Muscle of leg (tissue), 11 donors: Measurements from ENCODE around the gene FYN. TPM values are rescaled to one million over a fixed set of nuclear protein-coding genes. Genes with fewer than 3 reads are reported as not detected.

Experiments used
- DNase-seq: peaks from one replicate; pipeline ENCODE4 v3.0.0; 2013
- H3K27ac ChIP-seq: one replicate; pipeline ENCODE4 v1.5.1; 2013; ENCODE audit warnings: mild to moderate bottlenecking, low read length, control low read depth
- H3K27me3 ChIP-seq: one replicate; pipeline ENCODE4 v1.6.1; 2013; ENCODE audit warnings: low read length; ENCODE audit not compliant: control insufficient read depth, insufficient read depth
- H3K36me3 ChIP-seq: one replicate; pipeline ENCODE4 v1.6.1; 2013; ENCODE audit warnings: low read length; ENCODE audit not compliant: control insufficient read depth, insufficient read depth
- H3K4me1 ChIP-seq: one replicate; pipeline ENCODE4 v1.6.1; 2013; ENCODE audit warnings: low read length; ENCODE audit not compliant: control insufficient read depth, insufficient read depth
- H3K4me3 ChIP-seq: one replicate; pipeline ENCODE4 v1.5.1; 2013; ENCODE audit warnings: low read length, control low read depth
- H3K9me3 ChIP-seq: replicated peaks from 2 replicates; pipeline ENCODE4 v1.6.1; 2013; ENCODE audit warnings: low read depth, low read length; ENCODE audit not compliant: control insufficient read depth
- WGBS: methylation state at CpG from one replicate; pipeline ENCODE4 v1.1.5; 2013; ENCODE audit warnings: missing lambda C conversion rate; ENCODE audit not compliant: insufficient coverage; 5-methylcytosine and 5-hydroxymethylcytosine counted together
- polyA plus RNA-seq, 8 donors: library from polyadenylated mRNA; unstranded; fragments of 120-200 nt; gene quantifications; one replicate each; pipeline versions ENCODE4 v1.2.1 to v1.2.3, GENCODE V29; 2013; ENCODE audit warnings: inconsistent platforms in 1 of 8, low replicate concordance in 1 of 8; ENCODE audit not compliant: insufficient read length in 8 of 8, insufficient read depth in 1 of 8
- total RNA-seq: library from RNA; stranded (reverse); fragments of 120-200 nt; gene quantifications from one replicate; pipeline ENCODE4 v1.2.4, GENCODE V29; 2013

Gene FYN
- total and polyA plus RNA-seq, 9 donors, result 97.1 to 181 (median 152) TPM

DNA sequence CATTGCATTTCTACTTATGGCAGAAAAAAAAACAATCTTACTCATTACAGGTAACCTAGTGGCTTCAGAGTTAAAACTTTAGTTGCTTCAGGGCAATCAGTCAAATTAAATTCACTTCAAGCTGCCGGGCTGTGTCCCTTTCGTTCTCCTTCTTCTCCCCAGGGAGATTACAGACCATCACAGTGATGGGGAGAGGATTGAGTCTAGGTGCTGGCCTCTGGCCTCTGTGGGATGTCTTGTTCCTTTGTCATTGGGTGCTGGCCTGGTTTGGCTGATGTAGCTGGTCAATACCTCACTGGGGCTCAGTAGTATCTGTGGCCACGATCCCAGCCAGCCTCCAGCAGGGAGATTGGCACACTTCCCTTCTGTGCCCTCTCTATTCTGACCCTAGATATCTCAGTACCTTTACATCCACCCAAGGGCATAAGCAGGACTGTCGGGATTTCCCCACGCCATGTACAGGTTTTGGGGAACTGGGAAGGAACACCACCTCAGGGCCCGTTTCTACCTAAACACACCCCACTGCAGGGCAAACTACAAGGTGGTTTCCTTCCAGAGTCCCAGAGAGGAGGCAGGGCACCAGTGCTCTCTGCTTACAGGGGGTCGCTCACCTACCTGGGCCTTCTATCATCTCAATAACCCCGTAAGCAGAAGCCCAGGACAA lies 15.4 kb downstream of the FYN start:
- peaks cover 26% of the 10 kb centered on the region for H3K4me1 ChIP-seq
- H3K36me3 ChIP-seq, result peaks cover 7% of the 10 kb centered on the region
- no peaks in the 10 kb centered on the region for H3K27me3 ChIP-seq
- H3K9me3 ChIP-seq, result no peaks in the 10 kb centered on the region
- no peak for DNase-seq
- no peak overlapping the region for H3K27ac ChIP-seq
- 100% methylated on average over 3 of the region's 8 CpGs for WGBS
- H3K4me3 ChIP-seq, result no peak overlapping the region

DNA sequence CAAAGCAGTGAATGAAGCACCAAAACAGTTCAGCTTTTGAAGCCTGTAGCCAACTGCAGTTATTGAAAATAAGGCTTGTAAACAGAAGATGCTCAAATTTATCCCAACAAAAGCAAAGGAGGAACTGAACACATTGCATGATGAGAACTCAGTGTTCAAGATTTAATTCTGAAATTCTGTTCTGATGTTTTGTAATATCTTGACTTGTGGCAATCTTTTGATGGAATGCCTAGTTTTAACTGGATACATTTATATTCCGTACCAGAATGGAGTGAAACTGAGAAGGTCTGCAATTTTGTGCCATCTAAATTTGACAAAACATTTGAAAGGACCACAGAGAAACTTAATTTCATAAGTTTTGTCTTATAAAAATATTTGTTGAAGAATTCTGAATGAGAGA lies 17.5 kb downstream of the FYN start:
- H3K27me3 ChIP-seq, result no peaks in the 10 kb centered on the region
- WGBS, result no CpG with 5 or more reads among the region's 1 CpG
- H3K4me3 ChIP-seq, result no peak overlapping the region
- H3K36me3 ChIP-seq, result peaks cover 7% of the 10 kb centered on the region
- peaks cover 25% of the 10 kb centered on the region for H3K4me1 ChIP-seq
- H3K9me3 ChIP-seq, result no peaks in the 10 kb centered on the region
- no peak overlapping the region for H3K27ac ChIP-seq
- DNase-seq, result no peak

GRCh38 chr6:111854683-111855082 lies 18.6 kb downstream of the FYN start:
- H3K27ac ChIP-seq, result no peak overlapping the region
- H3K9me3 ChIP-seq, result no peaks in the 10 kb centered on the region
- no peaks in the 10 kb centered on the region for H3K27me3 ChIP-seq
- H3K4me1 ChIP-seq, result peaks cover 33% of the 10 kb centered on the region
- H3K4me3 ChIP-seq, result no peak overlapping the region
- peaks cover 8% of the 10 kb centered on the region for H3K36me3 ChIP-seq
- peak; percentile 55 for DNase-seq
- WGBS, result no CpG with 5 or more reads among the region's 2 CpGs

GRCh38 chr6:111852725-111853124 lies 20.5 kb downstream of the FYN start:
- peaks cover 35% of the 10 kb centered on the region for H3K4me1 ChIP-seq
- no peak overlapping the region for H3K27ac ChIP-seq
- peak; percentile 74 for DNase-seq

GRCh38 chr6:111850295-111850937 lies 22.8 kb downstream of the FYN start:
- peaks cover 14% of the 10 kb centered on the region for H3K36me3 ChIP-seq
- H3K27ac ChIP-seq, result peak overlapping the region; percentile 25
- WGBS, result 37% methylated on average over 7 of the region's 10 CpGs

More at GRCh38 chr6:111852725-111853124, 20.5 kb downstream of the FYN start:
- no peak overlapping the region for H3K4me3 ChIP-seq
- no CpG with 5 or more reads among the region's 2 CpGs for WGBS
- no peaks in the 10 kb centered on the region for H3K27me3 ChIP-seq
- H3K36me3 ChIP-seq, result peaks cover 13% of the 10 kb centered on the region
- no peaks in the 10 kb centered on the region for H3K9me3 ChIP-seq

DNA sequence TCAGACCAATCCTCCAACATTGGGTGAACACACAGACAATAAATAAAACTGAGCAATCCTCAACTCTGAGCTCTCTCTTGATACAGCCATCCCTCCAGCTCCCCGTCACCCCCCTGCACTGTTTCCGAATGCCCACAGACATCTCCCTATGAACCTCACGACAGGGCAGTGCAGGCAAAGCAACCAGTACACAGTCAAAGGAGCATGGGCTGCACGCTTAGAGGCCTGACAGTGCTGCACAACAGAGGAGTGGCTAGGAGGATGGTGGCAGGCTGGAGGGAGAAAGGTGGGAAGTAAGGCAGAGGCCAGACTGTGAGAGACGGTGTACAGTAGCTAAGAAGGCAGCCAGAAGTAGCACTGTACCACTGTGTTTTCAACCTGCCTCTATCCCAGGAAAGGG lies 24.0 kb downstream of the FYN start:
- DNase-seq, result no peak
- Histone ChIP-seq H3K27ac (no peak overlapping the region), H3K4me3 (no peak overlapping the region), H3K36me3 (peaks cover 20% of the 10 kb centered on the region), H3K9me3 (no peaks in the 10 kb centered on the region), H3K27me3 (no peaks in the 10 kb centered on the region), H3K4me1 (peaks cover 62% of the 10 kb centered on the region)
- whole genome bisulfite sequencing, result 80% methylated on average over 1 of the region's 5 CpGs

More at GRCh38 chr6:111850295-111850937, 22.8 kb downstream of the FYN start:
- no peaks in the 10 kb centered on the region for H3K27me3 ChIP-seq
- peak; percentile 60 for DNase-seq
- H3K4me1 ChIP-seq, result peaks cover 53% of the 10 kb centered on the region
- H3K4me3 ChIP-seq, result no peak overlapping the region
- no peaks in the 10 kb centered on the region for H3K9me3 ChIP-seq

DNA sequence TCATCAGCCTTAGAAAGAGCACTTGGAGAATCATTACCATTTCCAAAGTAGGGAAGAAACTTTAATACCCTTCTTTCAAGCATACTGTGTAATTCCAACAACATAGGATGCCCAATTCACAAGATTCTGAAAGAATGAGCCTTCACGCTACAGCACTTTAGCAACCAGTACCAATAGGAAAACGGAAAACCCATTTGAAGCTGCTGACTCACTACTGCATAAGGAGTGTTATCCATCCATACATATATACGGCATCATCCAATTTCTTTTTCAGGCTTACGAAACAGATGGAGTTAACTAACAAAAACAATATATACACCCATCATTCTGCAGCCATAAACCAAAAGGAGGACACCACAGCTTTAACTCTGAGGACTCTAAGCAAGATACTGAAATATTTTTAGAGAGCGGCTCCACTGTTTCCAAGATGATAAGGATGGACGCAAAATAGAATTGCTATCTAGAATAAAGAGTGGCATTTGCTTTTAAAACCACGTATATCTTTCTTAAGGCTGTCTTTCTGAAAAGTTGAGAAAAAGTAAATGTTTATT lies 24.9 kb downstream of the FYN start:
- peaks cover 16% of the 10 kb centered on the region for H3K36me3 ChIP-seq
- no peak overlapping the region for H3K4me3 ChIP-seq
- no peak overlapping the region for H3K27ac ChIP-seq
- H3K9me3 ChIP-seq, result no peaks in the 10 kb centered on the region
- no peaks in the 10 kb centered on the region for H3K27me3 ChIP-seq
- DNase-seq, result no peak
- H3K4me1 ChIP-seq, result peaks cover 64% of the 10 kb centered on the region
- WGBS, result no CpG with 5 or more reads among the region's 7 CpGs

DNA sequence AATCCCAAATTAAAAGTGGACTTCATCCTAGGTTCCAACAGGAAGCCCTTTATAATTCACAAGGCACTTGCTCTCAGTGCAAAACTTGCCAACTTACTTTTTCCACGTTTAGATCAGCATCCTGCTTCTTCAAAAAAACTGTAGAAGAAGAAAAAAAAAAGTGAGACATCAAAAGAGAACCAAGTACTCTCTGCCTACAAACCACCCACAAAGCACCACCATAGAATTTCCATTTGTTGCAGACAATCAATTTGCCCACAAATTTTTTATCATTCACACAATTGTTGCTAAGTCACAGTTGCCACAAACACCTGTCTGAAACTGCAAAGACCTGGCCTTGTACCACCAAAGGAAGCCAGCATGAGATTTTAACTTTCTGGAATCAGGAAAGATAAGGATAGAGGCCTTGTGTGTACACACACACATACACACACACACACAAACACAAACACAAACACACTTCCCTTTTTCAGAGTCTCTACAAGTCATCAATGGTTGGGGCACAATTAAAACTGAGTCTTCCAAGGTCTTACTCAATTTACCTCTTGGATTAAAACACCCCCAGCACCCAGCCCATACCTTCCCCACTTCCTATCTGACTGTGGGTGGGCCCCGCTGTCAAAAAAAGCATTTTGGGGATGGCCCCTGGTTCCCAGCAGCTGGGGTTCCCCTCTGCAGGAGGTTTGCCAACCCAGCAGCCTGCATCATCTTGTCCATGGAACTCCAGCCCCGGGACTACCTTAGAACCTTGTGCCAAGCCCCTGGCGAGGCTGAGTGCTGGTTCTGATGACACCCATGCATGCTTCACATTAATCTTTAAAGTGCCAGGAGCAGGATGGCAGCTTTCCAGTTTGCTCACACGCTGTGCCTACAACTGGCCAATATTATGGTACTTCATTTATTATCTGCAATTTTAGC lies 26.5 kb downstream of the FYN start:
- H3K9me3 ChIP-seq, result no peaks in the 10 kb centered on the region
- H3K36me3 ChIP-seq, result peaks cover 16% of the 10 kb centered on the region
- DNase-seq, result no peak
- peak overlapping the region; percentile 76 for H3K27ac ChIP-seq
- peaks cover 71% of the 10 kb centered on the region for H3K4me1 ChIP-seq
- no peaks in the 10 kb centered on the region for H3K27me3 ChIP-seq
- H3K4me3 ChIP-seq, result no peak overlapping the region
- 28% methylated on average over 3 of the region's 5 CpGs for WGBS

GRCh38 chr6:111846066-111846465 lies 27.2 kb downstream of the FYN start:
- peak; percentile 71 for DNase-seq
- Histone ChIP-seq H3K36me3 (peaks cover 17% of the 10 kb centered on the region), H3K27ac (peak overlapping the region; percentile 76), H3K4me1 (peaks cover 66% of the 10 kb centered on the region), H3K4me3 (no peak overlapping the region), H3K27me3 (no peaks in the 10 kb centered on the region), H3K9me3 (no peaks in the 10 kb centered on the region)
- WGBS, result 25% methylated on average over 1 of the region's 4 CpGs

- no peaks in the 10 kb centered on the region for H3K27me3 ChIP-seq
- peaks cover 59% of the 10 kb centered on the region for H3K4me1 ChIP-seq
- H3K27ac ChIP-seq, result peak overlapping the region; percentile 76
- H3K4me3 ChIP-seq, result no peak overlapping the region
- H3K9me3 ChIP-seq, result no peaks in the 10 kb centered on the region
- WGBS, result 67% methylated on average over 6 of the region's 8 CpGs
- no peak for DNase-seq
- H3K36me3 ChIP-seq, result peaks cover 17% of the 10 kb centered on the region
Measured at GRCh38 chr6:111845441-111845871, 27.8 kb downstream of the FYN start.
